ENCODE data around the gene DGKD. TPM values are rescaled to one million over a fixed set of nuclear protein-coding genes. Genes with fewer than 3 reads are reported as not detected.

DGKD gene
- total RNA-seq, 1 experiment from 2014 or later = 41.4 TPM

- TF ChIP-seq ZNF512 (CRISPR knock-in tag; IDR thresholded peaks at IDR 0.05; ENCODE audit: borderline replicate concordance) (no peak), JAZF1 (CRISPR knock-in tag; IDR thresholded peaks at IDR 0.05) (no peak)
Observed at GRCh38 chr2:233402789-233403188, 48.5 kb downstream of the DGKD start (continued).

- peak; percentile 51 for DNase-seq (ENCODE audit: low spot score)
- ChIA-PET CTCF (interaction anchor here (0.6 to 2.5 kb wide), 12 partner anchors 9 to 429 kb away, joined by 3 to 32 read pairs (median 4); no protein-coding TSS in a partner anchor), POLR2A (no interaction called here)
- Mint-ChIP-seq H3K9me3 (no peaks in the 10 kb centered on the region), H3K36me3 (peaks cover 5% of the 10 kb centered on the region; the same call in 1 of the 2 replicates), H3K27ac (no peak overlapping the region), H3K4me3 (no peak overlapping the region), H3K4me1 (peaks cover 27% of the 10 kb centered on the region), H3K27me3 (ENCODE audit: low read depth) (no peaks in the 10 kb centered on the region)
- ATAC-seq = peak; percentile 61
- TF ChIP-seq ZNF423 (CRISPR knock-in tag; IDR thresholded peaks at IDR 0.05) (no peak), KAT7 (CRISPR knock-in tag; IDR thresholded peaks at IDR 0.05; ENCODE audit: borderline replicate concordance) (no peak)
Observed at GRCh38 chr2:233404222-233404621, 49.9 kb downstream of the DGKD start.

GRCh38 chr2:233406865-233407264 is 52.6 kb downstream of the DGKD start:
- Mint-ChIP-seq H3K36me3 (peaks cover 22% of the 10 kb centered on the region), H3K9me3 (peaks cover 18% of the 10 kb centered on the region), H3K4me1 (peaks cover 10% of the 10 kb centered on the region), H3K27me3 (ENCODE audit: low read depth) (no peaks in the 10 kb centered on the region), H3K27ac (no peak overlapping the region), H3K4me3 (no peak overlapping the region)
- no peak for DNase-seq (ENCODE audit: low spot score)
- ChIA-PET POLR2A (no interaction called here), CTCF (interaction anchor here (1.4 kb wide), 1 partner anchor 36 kb away, joined by 4 read pairs; no protein-coding TSS in a partner anchor)
- no peak for ATAC-seq
- TF ChIP-seq CREB1 (CRISPR knock-in tag; IDR thresholded peaks at IDR 0.05) = no peak
- TF ChIP-seq ZNF396 (CRISPR knock-in tag; IDR thresholded peaks at IDR 0.05; ENCODE audit: borderline replicate concordance) = no peak
- no peak for TF ChIP-seq SMAD4 (CRISPR knock-in tag; IDR thresholded peaks at IDR 0.05)
- TF ChIP-seq USF2 (CRISPR knock-in tag; IDR thresholded peaks at IDR 0.05) = no peak
- no peak for TF ChIP-seq ZNF317 (CRISPR knock-in tag; IDR thresholded peaks at IDR 0.05; ENCODE audit: borderline replicate concordance, low read depth)
- TF ChIP-seq ZSCAN18 (CRISPR knock-in tag; IDR thresholded peaks at IDR 0.05) = no peak
- no peak for TF ChIP-seq ATF6 (CRISPR knock-in tag; IDR thresholded peaks at IDR 0.05)
- no peak for TF ChIP-seq ZNF532 (CRISPR knock-in tag; IDR thresholded peaks at IDR 0.05; ENCODE audit: borderline replicate concordance)
